Measurements from ENCODE around the gene EIF3C.
"Not testable (repeated sequence)": the region's sequence is repeated elsewhere in the genome, so short reads cannot be mapped to it uniquely, and the experiment has no call there.

GRCh38 chr16:28750469-28751067 lies 39.3 kb downstream of the EIF3C start:
- TF ChIP-seq BHLHE40 (IDR thresholded peaks at IDR 0.05; ENCODE audit: borderline replicate concordance); CTBP1 (IDR thresholded peaks at IDR 0.05; ENCODE audit: borderline replicate concordance); ZNF384 (IDR thresholded peaks at IDR 0.05); FOXM1 (IDR thresholded peaks at IDR 0.05; ENCODE audit: borderline replicate concordance); SP1 (IDR thresholded peaks at IDR 0.05); ELF4 (IDR thresholded peaks at IDR 0.05); PKNOX1 (IDR thresholded peaks at IDR 0.05); TARDBP (IDR thresholded peaks at IDR 0.05); FOXA1 (IDR thresholded peaks at IDR 0.05); FOXK2 (IDR thresholded peaks at IDR 0.05); NFRKB (IDR thresholded peaks at IDR 0.05); SUZ12 (IDR thresholded peaks at IDR 0.05); HDGF (IDR thresholded peaks at IDR 0.05; ENCODE audit: borderline replicate concordance); LEF1 (IDR thresholded peaks at IDR 0.05; ENCODE audit: borderline replicate concordance): not testable (repeated sequence)

All from HEK293T (cell line).